D721Med (cell line): ENCODE results near the gene IGF2.

ENCODE experiments used
- DNase-seq: peaks from one replicate; pipeline ENCODE4 v3.0.0; 2011; ENCODE audit warnings: low spot score; ENCODE audit not compliant: insufficient read length
- FAIRE-seq: peaks from 2 replicates; lab custom pipeline; 2011; peaks lifted over from hg19 to GRCh38; lab: Jason Lieb, UNC
- TF ChIP-seq, protein P1 (sequence below): IDR thresholded peaks from 2 replicates; pipeline ENCODE4 v1.5.1; 2012; ENCODE audit warnings: mild to moderate bottlenecking, control low read depth; ENCODE audit not compliant: insufficient read depth; ENCODE audit errors: missing control alignments

Gene IGF2

DNA sequence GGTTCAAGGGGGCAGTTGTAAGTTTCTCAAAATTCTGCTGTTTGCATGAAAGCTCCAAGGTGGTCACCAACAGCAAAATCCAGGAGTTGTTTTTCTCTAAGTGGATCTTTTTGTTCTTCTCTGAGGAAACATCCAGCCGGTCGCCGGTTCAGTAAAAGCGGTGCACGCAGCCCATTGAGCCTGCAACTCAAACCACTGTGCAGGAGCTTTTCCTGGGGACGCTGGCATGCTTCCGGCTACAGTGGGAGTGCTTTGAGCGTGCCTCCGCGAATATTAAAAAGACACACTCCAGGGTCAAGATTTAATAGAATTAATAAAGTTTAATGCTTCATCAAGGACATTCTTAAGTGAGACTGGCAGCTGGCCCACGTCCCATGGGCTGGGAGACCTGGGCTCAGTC is 25.4 kb downstream of the IGF2 start:
- TF ChIP-seq, protein P1, sequence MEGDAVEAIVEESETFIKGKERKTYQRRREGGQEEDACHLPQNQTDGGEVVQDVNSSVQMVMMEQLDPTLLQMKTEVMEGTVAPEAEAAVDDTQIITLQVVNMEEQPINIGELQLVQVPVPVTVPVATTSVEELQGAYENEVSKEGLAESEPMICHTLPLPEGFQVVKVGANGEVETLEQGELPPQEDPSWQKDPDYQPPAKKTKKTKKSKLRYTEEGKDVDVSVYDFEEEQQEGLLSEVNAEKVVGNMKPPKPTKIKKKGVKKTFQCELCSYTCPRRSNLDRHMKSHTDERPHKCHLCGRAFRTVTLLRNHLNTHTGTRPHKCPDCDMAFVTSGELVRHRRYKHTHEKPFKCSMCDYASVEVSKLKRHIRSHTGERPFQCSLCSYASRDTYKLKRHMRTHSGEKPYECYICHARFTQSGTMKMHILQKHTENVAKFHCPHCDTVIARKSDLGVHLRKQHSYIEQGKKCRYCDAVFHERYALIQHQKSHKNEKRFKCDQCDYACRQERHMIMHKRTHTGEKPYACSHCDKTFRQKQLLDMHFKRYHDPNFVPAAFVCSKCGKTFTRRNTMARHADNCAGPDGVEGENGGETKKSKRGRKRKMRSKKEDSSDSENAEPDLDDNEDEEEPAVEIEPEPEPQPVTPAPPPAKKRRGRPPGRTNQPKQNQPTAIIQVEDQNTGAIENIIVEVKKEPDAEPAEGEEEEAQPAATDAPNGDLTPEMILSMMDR: no peak
- no peak for FAIRE-seq
- DNase-seq: no peak

- DNase-seq: no peak
- FAIRE-seq: no peak
- TF ChIP-seq, protein P1: no peak
These were observed 28.7 kb downstream of the IGF2 start for GRCh38 chr11:2110521-2110920.

- no peak for FAIRE-seq
- no peak for DNase-seq
- TF ChIP-seq, protein P1: no peak
These were observed 29.6 kb downstream of the IGF2 start for GRCh38 chr11:2109541-2110019.

- no peak for DNase-seq
- no peak for FAIRE-seq
- TF ChIP-seq, protein P1: no peak
These were observed 30.3 kb downstream of the IGF2 start for GRCh38 chr11:2108675-2109491.

- no peak for FAIRE-seq
- no peak for DNase-seq
- TF ChIP-seq, protein P1: no peak
These were observed 31.1 kb downstream of the IGF2 start for GRCh38 chr11:2107941-2108630.

DNA sequence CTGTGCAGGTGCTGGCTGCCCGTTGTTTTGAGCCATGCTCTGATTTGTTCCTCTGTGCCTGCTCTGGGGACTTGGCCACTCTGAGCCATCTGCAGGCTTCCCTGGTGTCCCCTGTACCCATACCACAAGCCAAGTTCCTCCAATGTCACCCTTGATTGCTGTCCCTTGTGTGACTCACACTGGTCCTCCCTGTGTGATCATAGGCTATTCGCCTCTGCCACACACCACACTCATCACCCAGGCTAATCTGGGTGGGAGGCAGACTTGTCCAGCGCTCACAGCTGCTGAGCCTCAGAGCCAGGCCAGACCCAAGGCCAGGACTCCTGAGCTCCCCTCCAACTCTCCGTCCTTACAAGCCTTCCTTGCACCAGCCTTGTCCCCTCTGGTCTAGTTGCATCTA is 31.7 kb downstream of the IGF2 start:
- no peak for DNase-seq
- TF ChIP-seq, protein P1: no peak
- FAIRE-seq: no peak
